OCI-LY1 (cell line): Measurements from ENCODE around the gene ATP2B2.

Source experiments
- CTCF ChIP-seq: fragments of 200-600 bp; sonication (generic), shearing (Covaris generic); IDR thresholded peaks from 2 replicates; pipeline ENCODE4 v1.5.1; 2017; ENCODE audit warnings: mild to moderate bottlenecking, antibody characterized with exemption, low read length, moderate library complexity, mixed read lengths
- EZH2 ChIP-seq: fragments of 200-600 bp; sonication (generic), shearing (Covaris generic); IDR thresholded peaks from 2 replicates; pipeline ENCODE4 v1.8.0; 2017; ENCODE audit warnings: borderline replicate concordance, mixed run types, mild to moderate bottlenecking, antibody characterized with exemption, low read length, moderate library complexity, mixed read lengths

GRCh38 chr3:10419637-10420232 is 85.7 kb downstream of the ATP2B2 start:
- TF ChIP-seq CTCF, result no peak
- no peak for TF ChIP-seq EZH2
